ENCODE measurements around the gene ANK3. TPM values are rescaled to one million over a fixed set of nuclear protein-coding genes. Genes with fewer than 3 reads are reported as not detected.

The ANK3 gene
- polyA plus RNA-seq, 1 donor from 2014 or later = 114 TPM

DNA sequence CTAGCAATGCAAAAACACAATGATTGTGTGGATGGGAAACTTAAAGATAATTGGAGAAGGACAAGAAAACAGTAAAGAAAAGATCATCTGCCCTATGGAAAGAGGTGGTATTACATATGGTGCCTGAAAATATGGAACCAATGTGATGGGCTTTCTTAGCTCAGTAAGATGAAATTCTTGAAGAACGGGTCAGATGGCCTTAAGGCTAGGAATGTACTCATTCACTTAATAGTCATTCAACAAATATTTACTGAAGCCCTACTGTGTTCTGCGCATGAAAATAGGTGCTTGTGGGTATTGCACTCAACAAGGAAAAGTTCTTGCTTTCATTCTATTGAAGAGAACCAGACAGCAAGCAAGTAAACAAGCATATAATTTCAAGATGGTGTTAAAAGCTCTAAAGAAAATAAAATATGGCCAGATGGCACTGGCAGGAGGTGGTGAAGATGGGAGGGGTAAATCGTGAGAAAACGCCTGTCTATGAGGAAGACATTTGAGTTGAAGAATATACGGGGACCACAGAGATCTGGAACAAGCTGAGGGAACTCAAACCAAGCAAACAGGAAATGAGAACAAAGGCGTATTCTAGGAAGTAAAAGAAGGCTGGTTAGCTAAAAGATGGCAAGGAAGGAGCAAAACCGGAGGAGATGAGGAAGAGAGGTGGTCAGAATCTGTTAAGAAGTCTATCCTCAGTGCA is 179.7 kb downstream of the ANK3 start:
- TF ChIP-seq MXI1 (conservative IDR thresholded peaks at IDR 0.05; ENCODE audit: poor library complexity, severe bottlenecking) = no peak
- TF ChIP-seq TAF1 (IDR thresholded peaks at IDR 0.05; ENCODE audit: low read depth) = no peak
- no peak for TF ChIP-seq POLR2AphosphoS5 (IDR thresholded peaks at IDR 0.05)
- TF ChIP-seq, protein P1, sequence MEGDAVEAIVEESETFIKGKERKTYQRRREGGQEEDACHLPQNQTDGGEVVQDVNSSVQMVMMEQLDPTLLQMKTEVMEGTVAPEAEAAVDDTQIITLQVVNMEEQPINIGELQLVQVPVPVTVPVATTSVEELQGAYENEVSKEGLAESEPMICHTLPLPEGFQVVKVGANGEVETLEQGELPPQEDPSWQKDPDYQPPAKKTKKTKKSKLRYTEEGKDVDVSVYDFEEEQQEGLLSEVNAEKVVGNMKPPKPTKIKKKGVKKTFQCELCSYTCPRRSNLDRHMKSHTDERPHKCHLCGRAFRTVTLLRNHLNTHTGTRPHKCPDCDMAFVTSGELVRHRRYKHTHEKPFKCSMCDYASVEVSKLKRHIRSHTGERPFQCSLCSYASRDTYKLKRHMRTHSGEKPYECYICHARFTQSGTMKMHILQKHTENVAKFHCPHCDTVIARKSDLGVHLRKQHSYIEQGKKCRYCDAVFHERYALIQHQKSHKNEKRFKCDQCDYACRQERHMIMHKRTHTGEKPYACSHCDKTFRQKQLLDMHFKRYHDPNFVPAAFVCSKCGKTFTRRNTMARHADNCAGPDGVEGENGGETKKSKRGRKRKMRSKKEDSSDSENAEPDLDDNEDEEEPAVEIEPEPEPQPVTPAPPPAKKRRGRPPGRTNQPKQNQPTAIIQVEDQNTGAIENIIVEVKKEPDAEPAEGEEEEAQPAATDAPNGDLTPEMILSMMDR (IDR thresholded peaks at IDR 0.05; ENCODE audit: poor library complexity, severe bottlenecking) = no peak
- no peak for TF ChIP-seq SMC3 (conservative IDR thresholded peaks at IDR 0.05; ENCODE audit: poor library complexity)
- no peak for TF ChIP-seq RAD21 (conservative IDR thresholded peaks at IDR 0.05)
- no peak for TF ChIP-seq EZH2 (IDR thresholded peaks at IDR 0.05; ENCODE audit: borderline replicate concordance, insufficient read depth, low read length, poor library complexity, severe bottlenecking)
- TF ChIP-seq, protein P2, sequence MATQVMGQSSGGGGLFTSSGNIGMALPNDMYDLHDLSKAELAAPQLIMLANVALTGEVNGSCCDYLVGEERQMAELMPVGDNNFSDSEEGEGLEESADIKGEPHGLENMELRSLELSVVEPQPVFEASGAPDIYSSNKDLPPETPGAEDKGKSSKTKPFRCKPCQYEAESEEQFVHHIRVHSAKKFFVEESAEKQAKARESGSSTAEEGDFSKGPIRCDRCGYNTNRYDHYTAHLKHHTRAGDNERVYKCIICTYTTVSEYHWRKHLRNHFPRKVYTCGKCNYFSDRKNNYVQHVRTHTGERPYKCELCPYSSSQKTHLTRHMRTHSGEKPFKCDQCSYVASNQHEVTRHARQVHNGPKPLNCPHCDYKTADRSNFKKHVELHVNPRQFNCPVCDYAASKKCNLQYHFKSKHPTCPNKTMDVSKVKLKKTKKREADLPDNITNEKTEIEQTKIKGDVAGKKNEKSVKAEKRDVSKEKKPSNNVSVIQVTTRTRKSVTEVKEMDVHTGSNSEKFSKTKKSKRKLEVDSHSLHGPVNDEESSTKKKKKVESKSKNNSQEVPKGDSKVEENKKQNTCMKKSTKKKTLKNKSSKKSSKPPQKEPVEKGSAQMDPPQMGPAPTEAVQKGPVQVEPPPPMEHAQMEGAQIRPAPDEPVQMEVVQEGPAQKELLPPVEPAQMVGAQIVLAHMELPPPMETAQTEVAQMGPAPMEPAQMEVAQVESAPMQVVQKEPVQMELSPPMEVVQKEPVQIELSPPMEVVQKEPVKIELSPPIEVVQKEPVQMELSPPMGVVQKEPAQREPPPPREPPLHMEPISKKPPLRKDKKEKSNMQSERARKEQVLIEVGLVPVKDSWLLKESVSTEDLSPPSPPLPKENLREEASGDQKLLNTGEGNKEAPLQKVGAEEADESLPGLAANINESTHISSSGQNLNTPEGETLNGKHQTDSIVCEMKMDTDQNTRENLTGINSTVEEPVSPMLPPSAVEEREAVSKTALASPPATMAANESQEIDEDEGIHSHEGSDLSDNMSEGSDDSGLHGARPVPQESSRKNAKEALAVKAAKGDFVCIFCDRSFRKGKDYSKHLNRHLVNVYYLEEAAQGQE (IDR thresholded peaks at IDR 0.05; ENCODE audit: borderline replicate concordance) = no peak
- no peak for TF ChIP-seq EP300 (conservative IDR thresholded peaks at IDR 0.05; ENCODE audit: poor library complexity, severe bottlenecking)
- H3K4me3 ChIP-seq (ENCODE audit: low read length) = no peak overlapping the region
- no peaks in the 10 kb centered on the region for H3K27me3 ChIP-seq (ENCODE audit: insufficient read depth, low read depth, low read length)
- no peaks in the 10 kb centered on the region for H3K9me2 ChIP-seq (ENCODE audit: insufficient read depth, low read length)
- no peak overlapping the region for H3K27ac ChIP-seq (ENCODE audit: low read length)
- no peaks in the 10 kb centered on the region for H4K20me1 ChIP-seq (ENCODE audit: insufficient read depth)
- H3K36me3 ChIP-seq (ENCODE audit: insufficient read depth, low read length) = peaks cover 12% of the 10 kb centered on the region
- no peak overlapping the region for H3K9ac ChIP-seq (ENCODE audit: low read length)
- no peaks in the 10 kb centered on the region for H3F3A ChIP-seq (ENCODE audit: insufficient read depth, low read length, poor library complexity, severe bottlenecking)
- H3K79me2 ChIP-seq (replicated peaks; ENCODE audit: insufficient read depth, low read length) = no peaks in the 10 kb centered on the region
- peaks cover 3% of the 10 kb centered on the region for H3K9me3 ChIP-seq (ENCODE audit: low read length)
- H3K4me2 ChIP-seq (ENCODE audit: low read length) = no peak overlapping the region
- no peak overlapping the region for H2AFZ ChIP-seq (ENCODE audit: low read depth, low read length)

DNA sequence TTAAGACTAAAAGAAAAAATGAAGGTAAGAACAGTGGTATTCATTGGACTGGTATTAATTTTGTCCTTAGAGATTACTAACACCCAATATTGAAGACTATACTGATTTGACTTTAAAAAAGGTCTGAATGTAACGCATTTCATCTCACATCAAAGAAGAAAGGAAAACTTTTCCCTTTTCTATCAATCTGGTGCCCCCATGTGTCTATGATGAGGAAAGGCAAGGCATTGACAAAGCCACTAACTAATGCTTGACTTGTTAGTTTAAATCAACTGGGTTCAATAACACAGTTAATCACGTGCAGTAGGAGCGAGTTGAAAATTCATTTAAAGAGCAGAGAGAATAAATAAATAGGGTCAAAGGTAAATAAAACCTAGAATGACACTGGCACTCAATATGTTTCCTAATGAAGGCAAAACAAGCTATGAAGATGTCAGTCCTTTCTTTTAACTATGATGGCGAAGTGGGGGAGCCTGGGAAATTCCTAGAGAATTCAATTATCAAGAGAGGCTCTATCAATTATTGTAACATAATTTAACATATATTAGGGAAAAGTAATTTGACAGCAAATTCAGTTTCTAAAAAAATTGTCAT is 180.9 kb downstream of the ANK3 start:
- H3K9me3 ChIP-seq (ENCODE audit: low read length) = peaks cover 3% of the 10 kb centered on the region
- H3F3A ChIP-seq (ENCODE audit: insufficient read depth, low read length, poor library complexity, severe bottlenecking) = no peaks in the 10 kb centered on the region
- H3K27ac ChIP-seq (ENCODE audit: low read length) = no peak overlapping the region
- TF ChIP-seq RAD21 (conservative IDR thresholded peaks at IDR 0.05) (peak; percentile 58), POLR2AphosphoS5 (IDR thresholded peaks at IDR 0.05) (no peak), SMC3 (conservative IDR thresholded peaks at IDR 0.05; ENCODE audit: poor library complexity) (peak; percentile 64), MXI1 (conservative IDR thresholded peaks at IDR 0.05; ENCODE audit: poor library complexity, severe bottlenecking) (no peak)
- TF ChIP-seq, protein P1 (IDR thresholded peaks at IDR 0.05; ENCODE audit: poor library complexity, severe bottlenecking) = peak; percentile 67
- peaks cover 12% of the 10 kb centered on the region for H3K36me3 ChIP-seq (ENCODE audit: insufficient read depth, low read length)
- H3K4me3 ChIP-seq (ENCODE audit: low read length) = no peak overlapping the region
- H4K20me1 ChIP-seq (ENCODE audit: insufficient read depth) = no peaks in the 10 kb centered on the region
- H3K27me3 ChIP-seq (ENCODE audit: insufficient read depth, low read depth, low read length) = no peaks in the 10 kb centered on the region
- no peaks in the 10 kb centered on the region for H3K9me2 ChIP-seq (ENCODE audit: insufficient read depth, low read length)
- H2AFZ ChIP-seq (ENCODE audit: low read depth, low read length) = no peak overlapping the region
- H3K4me2 ChIP-seq (ENCODE audit: low read length) = no peak overlapping the region
- H3K79me2 ChIP-seq (replicated peaks; ENCODE audit: insufficient read depth, low read length) = no peaks in the 10 kb centered on the region
- H3K9ac ChIP-seq (ENCODE audit: low read length) = no peak overlapping the region
